Loucy (cell line): ENCODE data around the gene ZNF302.

Source experiments
- H2AFZ ChIP-seq: fragments of 200-600 bp; sonication (generic); 2 replicates; pipeline ENCODE4 v1.6.0; 2016; ENCODE audit warnings: antibody characterized with exemption, mild to moderate bottlenecking, low read length, moderate library complexity
- H3F3A ChIP-seq: fragments of 200-600 bp; 2 replicates; pipeline ENCODE4 v1.6.0; 2016; ENCODE audit warnings: antibody characterized with exemption, low read depth, mild to moderate bottlenecking
- H3K27me3 ChIP-seq: fragments of 200-600 bp; sonication (generic); 2 replicates; pipeline ENCODE4 v1.6.1; 2014; ENCODE audit warnings: low read length, mild to moderate bottlenecking; ENCODE audit not compliant: insufficient read depth, poor library complexity, severe bottlenecking
- H3K36me3 ChIP-seq: fragments of 200-600 bp; sonication (generic); 2 replicates; pipeline ENCODE4 v1.6.1; 2016; ENCODE audit warnings: low read length; ENCODE audit not compliant: insufficient read depth
- H3K4me1 ChIP-seq: fragments of 200-600 bp; sonication (generic); 2 replicates; pipeline ENCODE4 v1.5.1; 2014; ENCODE audit warnings: low read length, mild to moderate bottlenecking; ENCODE audit not compliant: insufficient read depth, poor library complexity, severe bottlenecking
- H3K4me2 ChIP-seq: fragments of 200-600 bp; sonication (generic); 2 replicates; pipeline ENCODE4 v1.6.0; 2014; ENCODE audit warnings: antibody characterized with exemption, low read length, low read depth, mild to moderate bottlenecking; ENCODE audit not compliant: poor library complexity, severe bottlenecking
- H3K4me3 ChIP-seq: fragments of 200-600 bp; sonication (generic); 2 replicates; pipeline ENCODE4 v1.5.1; 2014; ENCODE audit warnings: low read length, mild to moderate bottlenecking, mixed read lengths; ENCODE audit not compliant: poor library complexity, severe bottlenecking
- H3K79me2 ChIP-seq: fragments of 200-600 bp; sonication (generic); 2 replicates; pipeline ENCODE4 v1.6.1; 2014; ENCODE audit warnings: low read length; ENCODE audit not compliant: insufficient read depth
- H3K9ac ChIP-seq: fragments of 200-600 bp; sonication (generic); 2 replicates; pipeline ENCODE4 v1.6.0; 2014; ENCODE audit warnings: mild to moderate bottlenecking, low read depth, low read length, moderate library complexity; ENCODE audit not compliant: poor library complexity, severe bottlenecking
- H3K9me2 ChIP-seq: fragments of 200-600 bp; sonication (generic); replicated peaks from 2 replicates; pipeline ENCODE4 v1.6.1; 2016; ENCODE audit warnings: low read depth, low read length, mixed read lengths
- H3K9me3 ChIP-seq: fragments of 200-600 bp; sonication (generic); 2 replicates; pipeline ENCODE4 v1.6.1; 2014; ENCODE audit warnings: mild to moderate bottlenecking, antibody characterized with exemption, low read length, low read depth; ENCODE audit not compliant: insufficient read depth
- H4K20me1 ChIP-seq: fragments of 200-600 bp; sonication (generic); 2 replicates; pipeline ENCODE4 v1.6.0; 2014; ENCODE audit warnings: antibody characterized with exemption, low read length, mild to moderate bottlenecking; ENCODE audit not compliant: insufficient read depth, poor library complexity, severe bottlenecking
- CTCF ChIP-seq: fragments of 200-600 bp; sonication (generic); conservative IDR thresholded peaks from 2 replicates; pipeline ENCODE4 v1.5.1; 2014; ENCODE audit warnings: mild to moderate bottlenecking, antibody characterized with exemption, low read length
- EZH2phosphoT487 ChIP-seq: fragments of 200-600 bp; IDR thresholded peaks from 2 replicates; pipeline ENCODE4 v1.6.1; 2018; ENCODE audit warnings: antibody characterized with exemption, mild to moderate bottlenecking, moderate library complexity, borderline replicate concordance

The ZNF302 gene

GRCh38 chr19:34713262-34713637 lies 35.8 kb downstream of the ZNF302 start:
- H3K4me3 ChIP-seq, result no peak overlapping the region

DNA sequence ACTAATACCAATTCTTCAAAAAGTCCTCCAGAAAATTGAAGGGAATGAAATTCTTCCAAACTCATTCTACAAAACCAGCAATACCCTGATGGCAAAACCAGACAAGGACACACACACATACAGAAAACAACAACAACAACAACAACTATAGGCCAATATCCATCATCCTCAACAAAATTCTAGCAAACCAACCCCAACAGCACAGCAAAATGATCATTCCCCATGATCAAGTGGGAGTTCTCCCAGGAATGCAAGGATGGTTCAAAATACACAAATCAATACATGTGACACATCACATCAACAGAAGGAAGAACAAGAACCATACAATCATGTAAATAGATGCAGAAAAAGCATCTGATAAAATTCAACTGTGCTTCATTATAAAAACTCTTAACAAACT lies 37.9 kb downstream of the ZNF302 start:
- Histone ChIP-seq H3K4me1 (no peaks in the 10 kb centered on the region), H3K4me3 (no peak overlapping the region), H3K4me2 (no peak overlapping the region), H3K9me3 (peaks cover 6% of the 10 kb centered on the region; the same call in 1 of the 2 replicates), H3K79me2 (no peaks in the 10 kb centered on the region), H3F3A (no peaks in the 10 kb centered on the region), H3K36me3 (no peaks in the 10 kb centered on the region), H3K9me2 (no peaks in the 10 kb centered on the region), H4K20me1 (no peaks in the 10 kb centered on the region), H3K27me3 (no peaks in the 10 kb centered on the region), H3K9ac (no peak overlapping the region), H2AFZ (no peak overlapping the region)
- TF ChIP-seq CTCF, result no peak
- TF ChIP-seq EZH2phosphoT487, result no peak

More at GRCh38 chr19:34713262-34713637, 35.8 kb downstream of the ZNF302 start:
- Histone ChIP-seq H3K27me3 (no peaks in the 10 kb centered on the region), H3F3A (no peaks in the 10 kb centered on the region), H2AFZ (no peak overlapping the region), H3K79me2 (no peaks in the 10 kb centered on the region), H3K9ac (no peak overlapping the region), H3K4me1 (no peaks in the 10 kb centered on the region), H3K9me2 (no peaks in the 10 kb centered on the region), H4K20me1 (no peaks in the 10 kb centered on the region), H3K36me3 (no peaks in the 10 kb centered on the region), H3K4me2 (no peak overlapping the region), H3K9me3 (peaks cover 6% of the 10 kb centered on the region; the same call in 1 of the 2 replicates)
- TF ChIP-seq CTCF (no peak), EZH2phosphoT487 (no peak)

DNA sequence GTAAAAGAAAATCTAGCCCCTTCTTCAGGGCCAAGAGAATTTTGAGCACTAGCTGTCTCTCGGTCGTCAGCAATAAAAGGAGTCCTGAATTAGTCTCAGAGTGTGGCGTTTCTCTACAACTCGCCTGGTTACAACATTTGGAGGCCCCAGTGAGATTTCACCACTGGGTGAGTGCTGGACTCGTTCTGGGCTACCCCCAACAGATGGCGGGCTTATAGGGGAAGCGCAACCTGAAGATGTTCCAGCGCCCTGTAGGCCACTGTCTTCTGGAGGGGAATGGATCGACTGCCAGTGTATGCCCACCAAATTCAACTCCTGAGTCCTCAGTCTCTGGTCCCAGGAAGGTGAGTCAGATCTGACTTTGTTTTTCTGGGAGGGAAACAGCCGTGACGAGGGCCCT lies 44.9 kb downstream of the ZNF302 start:
- no peak overlapping the region for H3K9ac ChIP-seq
- no peaks in the 10 kb centered on the region for H3K4me1 ChIP-seq
- H3K4me3 ChIP-seq, result no peak overlapping the region
- no peak for TF ChIP-seq EZH2phosphoT487
- TF ChIP-seq CTCF, result no peak
- H3K79me2 ChIP-seq, result no peaks in the 10 kb centered on the region
- H3K27me3 ChIP-seq, result no peaks in the 10 kb centered on the region
- no peak overlapping the region for H3K4me2 ChIP-seq
- H3K36me3 ChIP-seq, result no peaks in the 10 kb centered on the region
- no peaks in the 10 kb centered on the region for H4K20me1 ChIP-seq
- no peaks in the 10 kb centered on the region for H3K9me3 ChIP-seq
- no peak overlapping the region for H2AFZ ChIP-seq
- H3K9me2 ChIP-seq, result no peaks in the 10 kb centered on the region
- no peaks in the 10 kb centered on the region for H3F3A ChIP-seq
